Measurements from ENCODE around the gene PRDM11.

DNA sequence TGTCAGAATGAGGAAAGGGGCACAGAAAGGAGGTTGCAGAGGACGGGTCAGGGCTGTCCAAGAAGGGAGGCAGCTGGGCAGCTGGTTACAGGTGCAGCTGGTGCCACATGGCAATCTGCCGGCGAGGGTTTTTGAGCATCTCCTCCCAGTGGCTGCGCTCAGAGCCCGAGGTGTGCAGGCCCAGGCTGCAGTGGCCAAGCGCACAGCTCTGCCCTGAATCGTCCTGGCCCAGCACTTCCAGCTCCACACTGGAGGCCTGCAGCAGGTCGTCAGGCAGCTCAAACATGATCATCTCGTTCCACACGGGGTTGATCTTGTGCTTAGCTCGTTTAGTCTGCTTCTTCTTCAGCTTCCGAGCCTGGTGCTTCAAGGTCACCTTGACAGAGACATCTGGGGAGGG is 97.5 kb downstream of the PRDM11 start:
- no peak for TF ChIP-seq SREBF2 (IDR thresholded peaks at IDR 0.05; ENCODE audit: low read length)
- no peak for TF ChIP-seq KDM1A (IDR thresholded peaks at IDR 0.05; ENCODE audit: borderline replicate concordance)
- TF ChIP-seq ZNF384 (IDR thresholded peaks at IDR 0.05; ENCODE audit: borderline replicate concordance, low read depth, low read length): no peak
- TF ChIP-seq CHD2 (IDR thresholded peaks at IDR 0.05; ENCODE audit: borderline replicate concordance, low read depth, low read length): no peak
- TF ChIP-seq CREB1 (IDR thresholded peaks at IDR 0.05; ENCODE audit: low read depth): no peak
- no peak for TF ChIP-seq ZNF24 (IDR thresholded peaks at IDR 0.05)
- TF ChIP-seq BHLHE40 (IDR thresholded peaks at IDR 0.05; ENCODE audit: borderline replicate concordance in 1 of 2, low read depth in 2 of 2, low read length in 1 of 2): no peak
- TF ChIP-seq, protein P1, sequence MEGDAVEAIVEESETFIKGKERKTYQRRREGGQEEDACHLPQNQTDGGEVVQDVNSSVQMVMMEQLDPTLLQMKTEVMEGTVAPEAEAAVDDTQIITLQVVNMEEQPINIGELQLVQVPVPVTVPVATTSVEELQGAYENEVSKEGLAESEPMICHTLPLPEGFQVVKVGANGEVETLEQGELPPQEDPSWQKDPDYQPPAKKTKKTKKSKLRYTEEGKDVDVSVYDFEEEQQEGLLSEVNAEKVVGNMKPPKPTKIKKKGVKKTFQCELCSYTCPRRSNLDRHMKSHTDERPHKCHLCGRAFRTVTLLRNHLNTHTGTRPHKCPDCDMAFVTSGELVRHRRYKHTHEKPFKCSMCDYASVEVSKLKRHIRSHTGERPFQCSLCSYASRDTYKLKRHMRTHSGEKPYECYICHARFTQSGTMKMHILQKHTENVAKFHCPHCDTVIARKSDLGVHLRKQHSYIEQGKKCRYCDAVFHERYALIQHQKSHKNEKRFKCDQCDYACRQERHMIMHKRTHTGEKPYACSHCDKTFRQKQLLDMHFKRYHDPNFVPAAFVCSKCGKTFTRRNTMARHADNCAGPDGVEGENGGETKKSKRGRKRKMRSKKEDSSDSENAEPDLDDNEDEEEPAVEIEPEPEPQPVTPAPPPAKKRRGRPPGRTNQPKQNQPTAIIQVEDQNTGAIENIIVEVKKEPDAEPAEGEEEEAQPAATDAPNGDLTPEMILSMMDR (IDR thresholded peaks at IDR 0.05 in 2 of 3, conservative IDR thresholded peaks at IDR 0.05 in 1 of 3; ENCODE audit: control insufficient read depth in 2 of 3, extremely low read depth in 1 of 3, insufficient read depth in 1 of 3, low read depth in 3 of 3, low read length in 3 of 3): no peak
